Kidney tubule cell (primary cell): ENCODE data around the gene KIF13A.
"Not testable (repeated sequence)": the region's sequence is repeated elsewhere in the genome, so short reads cannot be mapped to it uniquely, and the experiment has no call there.

Source experiments
- DNase-seq: peaks from one replicate; pipeline ENCODE4 v3.0.0-alpha.2; 2018; ENCODE audit warnings: low spot score

The KIF13A gene

DNA sequence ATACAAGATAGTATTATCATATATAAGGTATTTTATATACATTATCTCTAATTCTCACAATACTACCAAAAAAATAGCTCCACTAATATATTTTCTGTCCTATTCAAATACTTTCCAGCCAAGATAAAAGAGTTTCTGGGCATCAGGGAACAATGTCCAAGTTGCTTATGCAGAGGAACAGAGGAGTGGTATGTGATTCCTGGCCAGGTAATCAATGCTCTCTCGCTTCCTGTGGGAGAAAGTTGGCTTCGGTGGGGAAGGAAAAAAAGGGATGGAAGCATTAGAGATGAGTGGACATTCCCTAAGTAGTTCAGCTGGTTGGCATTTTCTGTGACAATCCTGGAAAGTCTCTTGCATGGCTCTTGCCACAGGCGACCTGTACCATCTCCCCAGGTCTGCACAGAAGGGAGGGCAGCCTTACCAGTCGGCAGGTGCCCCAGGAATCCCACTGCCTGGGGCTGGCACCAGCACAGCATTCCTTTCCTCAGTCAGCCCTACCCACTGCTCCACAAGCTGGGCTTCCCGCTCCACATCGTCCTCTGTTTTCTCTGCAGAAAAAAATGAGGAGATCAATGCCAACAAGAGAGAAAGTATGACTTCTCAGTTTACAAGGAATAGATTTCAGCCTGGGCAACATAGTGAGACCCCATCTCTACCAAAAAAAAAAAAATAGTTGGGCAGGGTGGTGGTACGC is 202.2 kb downstream of the KIF13A start:
- DNase-seq, result no peak

DNA sequence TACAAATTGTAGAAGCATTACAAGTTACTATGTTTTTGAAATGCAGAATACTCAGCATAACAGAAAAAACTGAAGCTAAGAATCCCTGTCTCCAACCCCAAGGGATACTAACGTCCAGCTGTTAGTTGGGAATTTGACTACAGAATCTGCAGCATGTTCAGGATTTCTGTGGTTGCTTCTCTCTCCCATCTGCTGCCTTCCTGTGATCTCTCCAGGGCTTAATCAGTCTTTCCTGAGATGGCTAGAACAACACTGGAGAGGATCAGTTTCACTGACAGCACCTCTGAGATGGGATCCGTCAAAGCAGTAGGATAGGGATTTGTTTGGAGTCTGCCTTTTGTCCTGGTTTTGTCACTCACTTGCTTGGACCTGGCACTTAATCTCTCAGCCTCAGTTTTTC is 207.4 kb downstream of the KIF13A start:
- DNase-seq, result no peak

DNA sequence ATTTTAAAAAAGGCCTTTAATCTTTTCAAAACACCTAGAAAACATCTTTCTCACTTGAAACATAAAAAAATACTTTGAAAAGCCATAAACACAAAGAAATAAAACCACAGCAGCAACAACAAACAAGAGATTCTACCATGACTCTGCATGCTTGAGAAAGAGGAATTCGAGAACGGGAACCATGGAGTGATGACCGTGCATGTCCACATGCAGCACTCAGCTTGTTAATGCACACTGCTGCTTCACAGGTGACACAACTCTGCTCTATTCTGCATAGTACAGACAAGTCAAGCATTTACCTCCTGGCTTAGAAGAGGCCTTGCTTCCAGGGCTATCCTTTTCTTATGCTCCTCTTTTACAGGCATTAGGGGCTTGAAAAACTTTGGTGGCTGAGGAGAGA is 215.8 kb downstream of the KIF13A start:
- no peak for DNase-seq

DNA sequence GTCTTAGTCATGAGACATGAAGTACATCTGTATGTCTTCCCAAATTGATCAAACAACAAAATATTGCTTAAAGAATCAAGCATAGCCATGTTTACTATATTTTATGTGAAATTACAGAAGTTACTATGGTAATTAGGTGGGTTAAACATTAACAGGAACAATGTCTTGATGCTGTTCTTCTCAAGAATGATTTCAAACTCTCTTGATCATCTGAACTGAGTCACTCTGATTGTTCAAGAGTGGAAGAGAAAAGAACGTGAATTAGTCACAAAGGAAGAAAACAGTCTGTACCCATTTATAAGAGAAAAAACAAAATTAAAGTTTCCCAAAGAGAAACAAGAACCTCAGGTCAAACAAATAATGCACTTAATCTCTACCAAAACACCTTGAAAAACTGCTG is 218.6 kb downstream of the KIF13A start:
- peak; percentile 58 for DNase-seq

DNA sequence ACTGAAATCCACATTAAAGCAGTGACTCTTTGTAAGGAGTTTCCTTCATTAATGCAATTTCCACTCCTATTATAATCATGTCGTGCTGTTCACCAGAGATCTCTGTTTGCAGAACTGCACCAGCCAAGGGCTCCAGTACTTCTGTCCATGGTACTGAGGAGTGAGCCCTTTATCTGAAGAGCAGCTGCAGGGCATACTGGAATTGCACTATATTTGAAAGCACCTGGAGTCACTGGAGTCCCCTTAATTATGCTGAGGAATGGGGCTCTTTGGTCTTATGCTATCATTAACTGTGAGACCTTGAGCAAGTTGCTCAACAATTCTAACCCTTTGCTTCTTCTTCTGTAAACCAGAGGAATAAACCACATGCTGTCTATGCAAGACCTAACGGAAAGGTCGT is 219.0 kb downstream of the KIF13A start:
- peak; percentile 18 for DNase-seq

DNA sequence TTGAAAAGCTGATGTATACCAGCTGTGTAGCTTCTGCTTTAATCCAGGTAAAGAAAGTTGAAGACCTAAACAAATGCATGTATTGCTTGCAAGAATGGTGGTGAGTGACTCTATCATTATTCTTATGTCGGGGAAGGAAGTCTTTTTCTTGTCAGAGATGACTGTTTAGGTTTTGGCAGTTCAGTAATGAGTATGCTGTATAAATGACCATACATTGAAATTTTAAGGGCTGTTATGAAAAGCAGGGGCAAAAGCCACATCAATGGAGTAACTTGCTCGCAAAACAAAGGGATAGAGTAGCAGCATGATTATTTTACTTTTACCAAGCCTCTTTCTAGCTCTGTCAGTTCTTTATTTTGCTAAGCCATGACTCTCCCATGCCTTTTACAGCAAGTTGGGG is 224.8 kb downstream of the KIF13A start:
- DNase-seq, result no peak

DNA sequence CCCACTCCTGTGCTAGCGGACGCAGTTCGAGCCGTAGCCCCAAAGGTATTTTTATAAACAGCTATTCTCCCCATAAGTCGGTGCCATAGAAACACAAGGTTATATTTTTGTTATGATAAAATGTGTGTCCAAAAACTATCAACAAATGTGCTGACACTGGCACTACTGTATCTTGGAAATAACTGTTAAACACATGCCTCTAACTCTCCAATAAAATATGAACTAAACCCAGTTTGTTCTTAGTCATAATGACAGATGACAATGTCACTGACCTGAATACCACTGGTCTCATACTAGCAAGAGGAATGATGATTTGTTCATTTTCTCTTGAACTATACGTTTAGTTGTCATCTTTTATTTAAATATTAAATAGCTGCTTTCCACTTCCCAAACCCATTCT is 229.3 kb downstream of the KIF13A start:
- DNase-seq, result no peak

DNA sequence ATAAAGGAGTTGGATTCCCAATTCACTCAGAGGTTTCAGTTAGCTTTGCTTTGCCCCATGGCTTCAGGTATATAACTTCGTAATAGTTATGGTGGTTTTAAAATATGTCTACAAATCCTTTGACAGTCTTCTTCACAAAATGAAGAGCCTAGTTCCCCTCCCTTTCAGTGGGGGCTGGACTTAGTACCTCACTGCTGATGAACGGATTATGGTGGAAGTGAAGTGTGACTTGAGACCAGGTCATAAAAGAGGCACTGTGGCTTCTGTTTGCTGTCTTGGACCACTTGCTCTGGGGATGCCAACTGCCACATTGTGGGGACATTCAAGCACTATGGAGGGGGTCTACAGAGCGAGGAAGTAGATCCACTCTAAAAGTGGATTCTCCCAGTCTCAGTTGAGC is 233.2 kb downstream of the KIF13A start:
- DNase-seq, result no peak

DNA sequence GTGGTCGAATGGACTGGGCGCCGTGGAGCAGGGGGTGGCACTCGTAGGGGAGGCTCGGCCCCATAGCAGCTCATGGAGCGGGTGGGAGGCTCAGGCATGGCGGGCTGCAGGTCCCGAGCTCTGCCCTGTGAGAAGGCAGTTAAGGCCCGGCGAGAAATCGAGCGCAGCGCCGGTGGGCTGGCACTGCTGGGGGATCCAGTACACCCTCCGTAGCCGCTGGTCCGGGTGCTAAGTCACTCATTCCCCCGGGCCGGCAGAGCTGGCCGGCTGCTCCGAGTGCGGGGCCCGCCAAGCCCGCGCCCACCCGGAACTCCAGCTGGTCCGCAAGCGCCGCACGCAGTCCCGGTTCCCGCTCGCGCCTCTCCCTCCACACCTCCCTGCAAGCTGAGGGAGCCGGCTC is 242.1 kb downstream of the KIF13A start:
- DNase-seq, result not testable (repeated sequence)

DNA sequence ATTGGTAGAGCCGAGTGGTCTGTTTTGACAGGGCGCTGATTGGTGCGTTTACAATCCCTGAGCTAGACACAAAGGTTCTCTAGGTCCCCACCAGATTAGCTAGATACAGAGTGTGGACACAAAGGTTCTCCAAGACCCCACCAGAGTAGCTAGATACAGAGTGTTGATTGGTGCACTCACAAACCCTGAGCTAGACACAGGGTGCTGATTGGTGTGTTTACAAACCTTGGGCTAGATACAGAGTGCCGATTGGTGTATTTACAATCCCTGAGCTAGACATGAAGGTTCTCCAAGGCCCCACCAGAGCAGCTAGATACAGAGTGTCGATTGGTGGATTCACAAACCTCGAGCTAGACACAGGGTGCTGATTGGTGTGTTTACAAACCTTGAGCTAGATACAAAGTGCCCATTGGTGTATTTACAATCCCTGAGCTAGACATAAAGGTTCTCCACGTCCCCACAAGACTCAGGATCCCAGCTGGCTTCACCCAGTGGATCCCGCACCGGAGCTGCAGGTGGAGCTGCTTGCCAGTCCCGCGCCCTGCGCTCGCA is 242.6 kb downstream of the KIF13A start:
- not testable (repeated sequence) for DNase-seq

DNA sequence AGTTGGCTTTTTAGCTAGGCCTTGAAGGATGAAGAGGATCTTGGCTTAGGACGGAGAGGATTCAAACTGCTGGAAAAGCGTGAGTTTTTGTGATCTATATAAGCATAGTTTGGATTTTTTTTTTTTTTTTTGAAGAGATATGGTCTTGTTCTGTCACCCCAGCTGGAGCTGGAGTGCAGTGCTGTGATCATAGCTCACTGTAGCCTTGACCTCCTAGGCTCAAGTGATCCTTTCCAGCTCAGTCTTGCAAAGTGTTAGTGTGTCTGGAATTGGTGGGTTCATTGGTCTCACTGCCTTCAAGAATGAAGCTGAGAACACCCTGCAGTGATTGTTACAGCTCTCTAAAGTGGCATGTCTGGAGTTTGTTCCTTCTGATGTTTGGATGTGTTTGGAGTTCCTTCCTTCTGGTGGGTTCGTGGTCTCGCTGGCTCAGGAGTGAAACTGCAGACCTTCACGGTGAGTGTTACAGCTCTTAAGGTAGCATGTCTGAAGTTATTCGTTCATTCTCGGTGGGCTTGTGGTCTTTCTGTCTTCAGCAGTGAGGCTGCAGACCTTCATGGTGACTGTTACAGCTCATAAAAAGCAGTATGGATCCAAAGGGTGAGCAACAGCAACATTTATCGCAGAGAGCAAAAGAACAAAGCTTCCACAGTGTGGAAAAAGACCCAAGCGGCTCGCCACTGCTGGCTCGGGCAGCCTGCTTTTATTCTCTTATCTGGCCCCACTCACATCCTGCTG is 243.2 kb downstream of the KIF13A start:
- DNase-seq, result no peak

DNA sequence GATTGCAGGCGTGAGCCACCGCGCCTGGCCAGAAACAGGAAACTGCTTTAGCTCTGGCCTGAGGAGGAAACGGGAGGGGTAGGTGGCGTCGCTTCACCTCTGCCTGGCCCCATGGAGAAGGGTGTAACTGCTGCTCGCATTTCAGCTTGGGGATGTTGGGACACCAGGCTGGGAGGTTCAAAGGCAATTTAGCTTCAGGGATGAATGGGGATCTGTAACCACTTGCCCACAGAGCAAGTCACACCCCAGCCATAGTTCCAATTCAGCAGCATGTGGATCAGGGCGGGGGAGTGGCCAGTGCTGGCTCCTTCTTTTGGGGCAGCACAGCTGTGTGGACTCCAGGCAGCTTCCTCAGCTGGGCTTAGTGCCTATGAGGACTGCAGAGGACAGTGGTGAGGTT is 245.9 kb downstream of the KIF13A start:
- DNase-seq, result no peak

DNA sequence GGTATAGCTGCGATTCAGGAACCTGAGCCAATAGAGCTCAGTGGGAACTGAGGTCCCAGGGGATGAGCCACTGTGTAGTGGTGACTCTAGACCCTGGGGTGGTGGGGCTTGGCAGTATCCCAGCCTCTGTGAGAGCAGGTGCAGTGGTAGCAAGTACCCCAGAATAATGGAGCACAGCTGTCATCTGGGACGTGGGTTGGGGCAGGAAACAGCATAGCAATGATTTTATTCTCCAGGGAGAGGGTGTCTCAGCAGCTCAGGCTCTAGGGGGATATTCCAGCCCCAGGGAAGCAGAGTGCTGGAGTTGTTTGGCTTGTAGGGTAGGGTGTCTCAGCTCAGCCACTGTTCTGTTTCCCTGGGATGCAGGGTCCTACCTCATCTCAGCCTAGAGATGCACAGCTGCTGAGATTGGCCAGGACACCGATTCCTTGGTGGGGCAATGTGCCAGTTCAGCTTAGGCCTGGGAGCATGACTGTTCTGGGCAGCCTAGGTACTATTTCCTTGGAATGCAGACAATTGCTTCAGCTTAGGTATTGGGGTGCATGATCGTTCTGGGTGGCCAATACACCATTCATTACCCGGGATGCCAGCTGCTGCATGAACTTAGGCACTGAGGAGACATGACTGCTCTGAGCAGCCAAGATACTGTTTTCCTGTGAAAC is 246.7 kb downstream of the KIF13A start:
- DNase-seq, result no peak

DNA sequence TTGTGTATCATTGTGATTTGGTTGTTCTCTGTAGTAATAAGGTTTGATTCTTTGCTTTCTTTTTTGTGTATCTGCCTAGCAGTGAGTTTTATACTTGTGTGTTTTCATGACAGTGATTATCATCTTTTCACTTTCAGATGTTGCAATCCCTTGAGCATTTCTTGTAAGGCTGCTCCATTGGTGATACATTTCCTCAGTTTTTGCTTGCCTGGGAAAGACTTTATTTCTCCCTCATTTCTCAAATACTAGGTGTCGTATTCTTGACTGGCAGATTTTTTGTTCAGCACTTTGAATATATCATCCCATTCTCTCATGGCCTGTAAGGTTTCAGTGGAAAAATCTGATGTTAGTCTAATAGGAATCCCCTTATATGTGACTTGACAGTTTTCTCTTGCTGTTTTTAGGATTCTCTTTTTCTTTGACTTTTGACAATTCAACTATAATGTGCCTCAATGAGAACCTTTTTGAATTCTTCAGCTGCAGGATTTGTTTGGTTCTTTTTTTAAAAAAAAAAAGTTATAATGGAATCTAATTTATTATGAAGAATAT is 249.7 kb downstream of the KIF13A start:
- DNase-seq, result no peak

DNA sequence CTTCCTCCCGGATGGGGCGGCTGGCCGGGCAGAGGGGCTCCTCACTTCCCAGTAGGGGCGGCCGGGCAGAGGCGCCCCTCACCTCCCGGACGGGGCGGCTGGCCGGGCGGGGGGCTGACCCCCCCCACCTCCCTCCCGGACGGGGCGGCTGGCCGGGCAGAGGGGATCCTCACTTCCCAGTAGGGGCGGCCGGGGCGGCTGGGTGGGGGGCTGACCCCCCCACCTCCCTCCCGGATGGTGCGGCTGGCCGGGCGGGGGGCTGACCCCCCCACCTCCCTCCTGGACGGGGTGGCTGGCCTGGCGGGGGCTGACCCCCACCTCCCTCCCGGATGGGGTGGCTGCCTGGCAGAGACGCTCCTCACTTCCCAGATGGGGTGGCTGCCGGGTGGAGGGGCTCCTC is 252.1 kb downstream of the KIF13A start:
- DNase-seq, result not testable (repeated sequence)

DNA sequence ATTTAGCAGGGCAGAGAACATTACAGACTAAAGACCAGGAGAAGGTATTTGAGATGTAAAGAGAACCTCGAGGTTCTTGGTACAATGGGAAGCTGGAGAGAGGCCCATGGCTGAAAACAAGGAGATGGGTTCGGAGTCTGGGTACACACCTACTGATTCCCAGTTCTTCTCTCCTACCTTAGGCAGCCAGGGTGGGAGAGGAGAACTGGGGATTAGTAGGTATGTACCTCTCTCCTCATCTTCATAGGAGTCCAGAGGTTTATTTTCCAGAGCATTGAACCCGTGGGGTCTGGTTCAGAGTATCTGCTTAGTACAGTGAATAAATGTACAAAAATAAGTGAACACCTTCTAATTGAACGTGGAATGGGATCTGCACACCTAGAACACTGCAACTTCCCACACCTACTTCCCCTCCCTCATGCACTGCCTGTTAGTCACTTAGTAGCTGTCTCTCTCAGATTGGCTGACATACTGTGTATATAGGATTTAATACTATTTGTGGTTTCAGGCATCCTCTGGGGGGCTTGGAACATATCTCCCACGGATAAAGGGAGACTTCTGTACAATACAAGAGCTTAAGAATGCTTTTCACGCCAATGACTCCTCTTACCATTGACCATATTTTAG is 257.2 kb downstream of the KIF13A start:
- no peak for DNase-seq

DNA sequence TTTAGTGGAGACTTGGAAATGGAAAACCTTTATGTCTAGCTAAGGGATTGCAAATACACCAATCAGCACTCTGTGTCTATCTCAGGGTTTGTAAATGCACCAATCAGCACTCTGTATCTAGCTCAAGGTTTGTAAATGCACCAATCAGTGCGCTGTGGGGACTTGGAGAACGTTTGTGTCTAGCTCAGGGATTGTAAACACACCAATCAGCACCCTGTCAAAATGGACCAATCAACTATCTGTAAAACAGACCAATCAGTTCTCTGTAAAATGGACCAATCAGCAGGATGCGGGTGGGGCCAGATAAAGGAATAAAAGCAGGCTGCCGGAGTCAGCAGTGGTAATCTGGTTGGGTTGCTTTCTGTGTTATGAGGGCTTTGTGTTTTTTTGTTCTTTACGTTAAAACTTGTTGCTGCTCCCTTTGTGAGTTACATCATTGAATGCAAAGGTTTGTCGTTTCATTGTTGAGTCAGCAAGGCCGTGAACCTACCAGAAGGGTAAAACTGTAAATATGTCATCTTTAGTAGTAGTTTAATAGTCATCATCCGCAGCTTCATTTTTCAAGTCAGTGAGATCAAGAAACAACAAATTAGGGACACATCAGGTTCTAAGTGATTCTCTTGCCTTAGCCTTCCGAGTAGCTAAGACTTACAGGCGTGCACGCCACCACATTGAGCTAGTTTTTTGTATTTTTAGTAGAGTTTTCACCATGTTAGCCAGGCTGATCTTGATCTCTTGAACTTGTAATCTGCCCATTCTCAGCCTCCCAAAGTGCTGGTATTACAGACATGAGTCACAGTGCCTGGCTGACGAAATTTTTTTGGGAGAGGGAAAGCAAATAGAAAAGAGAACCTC is 258.0 kb downstream of the KIF13A start:
- no peak for DNase-seq

DNA sequence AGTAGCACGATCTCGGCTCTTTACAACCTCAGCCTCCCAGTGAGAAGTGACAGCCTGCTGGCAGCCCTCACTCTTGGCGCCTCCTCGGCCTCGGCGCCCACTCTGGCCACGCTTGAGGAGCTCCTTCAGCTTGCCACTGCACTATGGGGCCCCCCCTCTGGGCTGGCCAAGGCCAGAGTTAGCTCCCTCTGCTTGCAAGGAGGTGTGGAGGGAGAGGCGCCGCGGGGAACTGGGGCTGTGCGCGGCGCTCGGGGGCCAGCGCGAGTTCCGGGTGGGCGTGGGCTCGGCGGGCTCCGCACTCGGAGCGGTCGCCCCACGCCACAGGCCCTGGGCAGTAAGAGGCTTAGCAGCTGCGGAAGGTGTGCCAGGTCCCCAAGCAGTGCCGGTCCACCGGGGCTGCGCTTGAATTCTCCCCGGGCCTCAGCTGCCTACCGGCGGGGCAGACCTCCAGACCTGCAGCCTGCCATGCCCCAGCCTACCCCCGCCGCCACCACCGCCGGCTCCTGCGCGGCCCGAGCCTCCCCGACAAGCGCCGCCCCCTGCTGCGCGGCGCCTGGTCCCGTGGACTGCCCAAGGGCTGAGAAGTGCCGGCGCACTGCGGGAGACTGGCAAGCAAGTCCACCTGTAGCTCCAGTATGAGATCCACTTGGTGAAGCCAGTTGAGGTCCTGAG is 258.7 kb downstream of the KIF13A start:
- no peak for DNase-seq

DNA sequence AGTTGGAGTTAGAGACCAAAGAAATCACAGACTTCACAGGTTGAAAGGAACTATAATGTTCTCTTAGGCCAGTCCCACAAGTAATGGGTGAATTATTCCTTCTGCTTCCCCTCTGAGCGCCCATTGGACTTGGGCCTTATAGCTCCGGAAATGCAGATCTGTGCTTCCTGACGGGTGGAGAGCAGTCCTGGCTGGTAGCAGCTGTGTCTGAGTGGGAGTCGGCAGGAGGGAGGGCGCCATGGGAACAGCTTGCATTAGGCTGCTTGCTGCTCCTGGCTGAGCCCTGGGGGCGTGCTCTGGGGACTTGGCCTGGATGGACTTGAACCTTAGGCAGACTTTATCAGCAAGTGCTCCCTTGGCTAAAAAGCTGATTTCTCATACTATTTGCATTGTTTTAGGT is 262.4 kb downstream of the KIF13A start:
- DNase-seq, result peak; percentile 36

DNA sequence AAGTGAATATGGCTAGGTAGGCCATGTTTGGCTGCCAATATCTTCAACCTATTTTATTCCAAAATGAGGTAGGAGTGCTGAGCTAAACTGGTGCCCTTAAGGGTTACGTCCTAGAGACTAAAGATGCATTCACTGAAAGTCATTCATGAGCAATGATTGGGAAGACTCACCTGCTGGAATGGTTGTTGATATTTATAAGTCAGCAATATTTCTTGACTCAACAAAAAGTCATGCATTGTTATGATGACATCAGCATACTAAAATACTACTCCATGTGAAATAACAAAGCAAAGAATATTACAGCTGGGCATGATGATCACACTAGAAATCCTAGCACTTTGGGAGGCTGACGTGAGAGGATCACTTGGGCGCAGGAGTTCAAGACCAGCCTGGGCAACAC is 263.1 kb downstream of the KIF13A start:
- DNase-seq, result peak; percentile 9

DNA sequence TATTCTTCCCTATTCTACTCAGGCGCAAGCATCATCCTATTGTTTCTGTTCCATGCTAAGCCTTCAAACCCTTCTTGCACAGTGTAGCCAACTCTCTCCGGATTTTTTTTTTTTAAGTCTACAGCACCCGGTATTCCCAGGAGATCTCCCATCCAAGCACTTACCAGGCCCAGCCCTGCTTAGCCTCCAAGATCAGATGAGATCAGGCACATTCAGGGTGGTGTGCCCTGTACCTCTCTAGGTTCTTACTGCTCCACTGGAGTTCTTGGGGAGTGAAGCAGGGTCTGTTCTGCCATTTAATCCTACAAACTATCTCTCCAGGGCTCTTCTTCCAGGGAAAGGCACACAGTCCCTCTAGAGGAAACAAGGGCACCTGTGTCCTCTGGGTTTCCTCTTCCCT is 265.8 kb downstream of the KIF13A start:
- DNase-seq, result no peak
